NK-92 (cell line): Measurements from ENCODE around the gene ATP6AP2.
"Not testable (repeated sequence)": the region's sequence is repeated elsewhere in the genome, so short reads cannot be mapped to it uniquely, and the experiment has no call there.

Source experiments
- DNase-seq: peaks from one replicate; lab custom pipeline; 2025; ENCODE audit not compliant: unreplicated experiment; lab: John Stamatoyannopoulos, UW

ATP6AP2 gene, protein sequence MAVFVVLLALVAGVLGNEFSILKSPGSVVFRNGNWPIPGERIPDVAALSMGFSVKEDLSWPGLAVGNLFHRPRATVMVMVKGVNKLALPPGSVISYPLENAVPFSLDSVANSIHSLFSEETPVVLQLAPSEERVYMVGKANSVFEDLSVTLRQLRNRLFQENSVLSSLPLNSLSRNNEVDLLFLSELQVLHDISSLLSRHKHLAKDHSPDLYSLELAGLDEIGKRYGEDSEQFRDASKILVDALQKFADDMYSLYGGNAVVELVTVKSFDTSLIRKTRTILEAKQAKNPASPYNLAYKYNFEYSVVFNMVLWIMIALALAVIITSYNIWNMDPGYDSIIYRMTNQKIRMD

DNA sequence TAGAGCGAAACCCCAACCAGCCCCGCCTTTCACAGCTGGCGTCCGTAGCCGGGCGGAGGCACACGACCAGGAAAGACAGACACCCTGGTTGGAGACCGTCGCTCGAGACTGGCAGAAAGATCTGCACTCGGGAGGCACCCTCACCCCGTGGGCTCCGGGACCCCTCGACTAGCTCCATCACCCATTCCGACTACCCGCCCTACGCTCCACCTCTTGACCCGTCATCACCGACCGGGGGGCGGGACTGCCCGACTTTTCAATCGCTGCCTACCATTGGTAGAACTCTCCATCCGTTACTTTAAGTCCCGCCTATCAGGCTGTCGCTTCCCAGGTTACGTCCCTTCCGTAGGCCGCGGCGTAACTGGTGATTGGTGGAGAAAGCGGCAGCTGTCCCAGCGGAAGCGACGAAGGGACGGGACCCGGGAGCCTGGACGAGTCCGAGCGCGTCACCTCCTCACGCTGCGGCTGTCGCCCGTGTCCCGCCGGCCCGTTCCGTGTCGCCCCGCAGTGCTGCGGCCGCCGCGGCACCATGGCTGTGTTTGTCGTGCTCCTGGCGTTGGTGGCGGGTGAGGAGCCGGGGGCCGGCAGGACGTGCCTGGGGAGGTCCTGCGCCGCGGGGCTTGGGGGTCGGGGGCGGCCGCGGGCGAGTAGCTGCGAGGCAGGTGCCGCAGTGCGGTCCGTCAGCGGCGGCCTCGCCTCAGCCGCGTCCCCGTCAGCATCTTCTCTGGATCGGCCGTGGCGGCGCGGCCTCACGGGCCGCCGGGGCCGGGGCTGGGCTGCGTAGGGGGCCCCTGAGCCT lies at the start of gene ATP6AP2:
ATP6AP2 (plus strand) TSS at position 434 of the 799 bp plus-strand sequence; CDS start at position 530, 96 bp downstream.
- peak; percentile 59 for DNase-seq

DNA sequence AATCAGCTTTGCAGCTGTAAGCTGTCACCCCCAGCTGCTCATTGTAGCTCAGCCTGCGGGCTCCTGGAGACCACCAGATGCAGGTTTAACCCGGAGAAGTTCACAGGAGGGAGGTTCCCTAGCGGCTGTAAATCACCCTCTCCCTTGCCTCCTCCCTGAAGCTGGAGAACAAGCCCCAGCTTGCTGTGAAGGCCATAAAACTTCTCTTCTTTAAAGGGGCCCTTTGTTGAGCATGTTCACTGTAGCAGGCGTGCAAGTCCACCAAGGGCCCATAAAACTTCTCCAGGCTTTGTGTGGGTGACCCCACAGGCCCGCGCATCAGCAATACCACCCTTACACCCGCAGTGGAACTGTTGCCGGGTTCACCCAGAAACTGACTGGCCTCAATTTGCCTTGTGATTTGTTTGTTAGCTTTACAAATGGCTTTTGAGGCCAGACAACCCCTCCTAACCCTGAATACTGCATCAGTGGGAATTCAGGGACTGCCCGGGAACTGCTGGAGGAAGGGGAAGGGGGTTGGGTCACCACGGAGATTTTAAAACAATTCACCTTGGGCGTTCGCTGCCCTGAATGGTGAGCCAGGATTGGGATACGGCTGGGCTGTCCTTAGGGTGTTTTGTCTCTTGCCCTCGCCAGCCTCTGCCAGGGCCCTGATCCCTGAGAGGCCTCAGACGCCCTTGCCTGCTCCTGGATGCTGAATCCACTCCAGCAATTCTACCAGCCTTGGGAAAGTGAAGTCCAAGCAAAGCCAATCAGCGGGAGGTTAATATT lies 49.5 kb upstream of the ATP6AP2 start:
- DNase-seq = no peak

DNA sequence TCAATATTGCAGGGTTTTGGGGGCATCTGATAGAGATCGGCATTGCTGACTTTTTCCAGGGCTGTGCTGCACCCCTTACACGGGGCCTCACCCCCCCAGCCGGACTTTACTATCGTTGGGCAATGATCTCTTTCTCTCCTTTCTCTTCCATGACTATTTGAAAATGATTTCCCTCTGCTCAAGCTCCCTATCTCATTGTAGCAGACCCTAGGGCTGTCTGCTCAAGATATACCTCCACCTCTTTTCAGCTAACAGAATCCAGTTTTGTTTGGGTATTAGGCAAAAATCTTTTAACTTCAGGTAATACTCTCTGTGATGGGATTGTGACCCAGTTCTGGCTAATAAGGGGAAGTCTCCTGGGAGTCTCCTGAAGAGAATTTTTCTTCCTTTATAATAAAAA lies 43.5 kb upstream of the ATP6AP2 start:
- no peak for DNase-seq

DNA sequence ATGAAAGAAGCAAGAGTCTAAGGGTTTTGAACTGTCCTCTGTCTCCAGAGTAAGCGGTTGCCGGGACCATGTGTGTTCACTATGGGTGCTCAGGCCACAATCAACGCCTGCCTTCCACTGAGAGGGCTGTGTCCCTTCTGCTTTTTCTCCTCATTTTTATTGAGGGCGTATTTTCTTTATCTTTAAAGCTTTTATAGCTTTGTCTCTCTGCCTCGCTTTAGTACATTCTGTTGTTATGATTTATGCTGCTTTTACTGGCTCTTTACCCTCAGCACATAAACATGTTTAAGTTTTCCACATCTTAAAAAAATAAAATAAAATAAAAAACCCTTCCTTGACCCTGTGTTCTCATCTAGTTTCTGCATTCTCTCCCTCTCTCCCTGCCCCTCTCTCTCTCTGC lies 42.4 kb upstream of the ATP6AP2 start:
- DNase-seq = no peak

DNA sequence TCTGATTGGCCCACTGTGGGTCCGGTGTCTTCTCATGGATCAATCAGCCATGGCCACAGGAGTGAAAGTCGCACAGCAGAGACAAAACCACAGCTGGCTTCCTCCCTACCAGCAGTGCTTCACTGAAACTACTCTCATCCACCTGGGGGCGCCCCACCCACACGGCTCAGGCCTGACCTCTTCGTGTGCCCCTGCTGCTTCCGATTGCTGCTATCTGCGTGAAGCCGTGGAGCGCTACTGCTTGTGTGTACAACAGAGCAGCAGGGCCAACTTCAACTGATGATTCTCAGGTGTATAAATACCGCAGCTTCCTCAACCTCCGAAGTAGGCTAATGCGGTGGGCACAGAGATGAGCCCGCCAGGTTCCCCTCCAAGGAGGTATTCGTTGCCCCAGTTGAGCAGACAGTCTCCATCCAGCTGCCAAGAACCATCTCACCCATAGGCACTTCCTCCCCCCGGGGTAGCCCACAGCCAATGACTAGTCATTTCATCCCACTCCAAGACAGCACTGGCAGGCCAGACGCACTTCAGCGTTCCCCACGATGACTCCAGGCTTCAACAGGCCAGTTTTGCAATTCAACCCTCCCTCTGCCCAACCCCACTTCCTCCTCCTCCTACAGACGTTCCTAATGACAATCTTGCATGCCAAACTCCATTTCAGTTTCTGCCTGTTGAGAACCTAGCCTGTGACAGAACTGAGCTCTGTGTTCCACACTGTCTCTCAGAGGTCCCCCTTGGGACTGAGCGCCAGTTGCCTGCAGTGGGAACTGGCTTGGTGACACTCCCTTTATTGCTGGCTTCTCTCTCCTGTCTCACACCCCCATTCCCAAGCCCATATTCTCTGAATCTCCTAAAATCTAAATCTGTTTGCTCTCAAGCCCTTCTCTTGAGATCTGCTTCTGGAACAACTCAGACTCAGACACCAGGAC lies 41.3 kb upstream of the ATP6AP2 start:
- DNase-seq = no peak

DNA sequence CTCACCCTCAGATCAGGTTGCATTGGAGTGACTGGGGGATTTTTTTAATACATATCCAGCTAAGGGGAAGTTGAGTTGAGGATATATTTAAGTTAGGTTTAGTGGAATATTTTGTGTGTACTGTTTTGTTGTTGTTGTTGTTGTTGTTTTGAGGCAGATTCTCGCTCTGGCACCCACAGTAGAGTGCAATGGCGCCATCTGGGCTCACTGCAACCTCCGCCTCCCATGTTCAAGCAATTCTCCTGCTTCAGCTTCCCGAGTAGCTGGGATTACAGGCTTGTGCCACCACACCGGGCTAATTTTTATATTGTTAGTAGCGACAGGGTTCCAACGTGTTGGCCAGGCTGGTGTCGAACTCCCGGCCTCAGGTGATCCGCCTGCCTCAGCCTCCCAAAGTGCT lies 38.6 kb upstream of the ATP6AP2 start:
- DNase-seq = no peak

DNA sequence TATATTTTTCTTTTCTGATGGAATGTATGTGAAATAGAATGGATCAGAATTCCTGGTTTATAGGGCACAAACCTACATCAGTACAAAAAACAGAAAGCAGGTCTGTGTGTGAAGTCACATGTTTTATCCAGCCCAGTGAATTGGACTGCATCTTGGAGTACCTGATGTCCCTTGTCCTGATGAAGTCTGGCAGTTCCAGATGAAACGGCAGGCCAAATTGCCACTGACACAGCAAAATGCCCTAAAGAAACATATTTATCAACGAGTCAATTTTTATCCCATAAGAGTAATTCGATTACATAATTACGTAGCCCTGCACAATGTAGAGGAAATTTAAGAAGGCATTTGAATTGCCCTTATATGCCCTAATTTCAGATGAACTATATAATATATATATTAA lies 37.8 kb upstream of the ATP6AP2 start:
- no peak for DNase-seq

DNA sequence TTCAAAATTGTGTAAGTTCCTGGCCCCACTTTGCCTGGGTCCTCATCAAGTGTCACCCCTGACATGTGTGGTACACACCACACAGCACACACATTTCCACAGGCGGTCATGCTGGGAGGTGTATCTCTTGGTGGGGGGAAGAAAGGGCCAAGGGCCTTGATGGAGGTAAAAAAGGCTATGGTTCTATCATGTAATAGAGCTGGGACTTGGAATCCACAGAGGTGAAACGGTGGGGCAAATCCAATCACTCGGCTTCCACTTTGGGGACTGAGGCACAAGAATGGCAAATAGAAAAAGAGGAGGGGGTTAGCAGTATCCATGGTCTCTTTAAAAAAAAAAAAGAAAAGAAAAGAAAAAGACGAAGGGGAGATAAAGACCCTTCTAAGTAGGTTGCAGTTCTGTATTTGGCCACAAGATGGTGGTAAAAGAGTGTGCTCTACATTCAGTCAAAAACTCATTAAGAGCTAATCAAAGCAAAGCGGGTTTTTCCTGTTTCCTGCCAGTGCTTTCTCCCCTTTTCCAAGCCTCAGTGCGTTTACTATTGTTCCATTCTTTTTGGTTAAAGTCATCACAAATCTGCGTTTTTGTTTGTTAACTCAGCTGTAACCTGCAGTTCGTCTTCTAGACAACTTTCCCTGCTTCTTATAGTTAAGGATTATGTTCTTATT lies 37.0 kb upstream of the ATP6AP2 start:
- DNase-seq = no peak

DNA sequence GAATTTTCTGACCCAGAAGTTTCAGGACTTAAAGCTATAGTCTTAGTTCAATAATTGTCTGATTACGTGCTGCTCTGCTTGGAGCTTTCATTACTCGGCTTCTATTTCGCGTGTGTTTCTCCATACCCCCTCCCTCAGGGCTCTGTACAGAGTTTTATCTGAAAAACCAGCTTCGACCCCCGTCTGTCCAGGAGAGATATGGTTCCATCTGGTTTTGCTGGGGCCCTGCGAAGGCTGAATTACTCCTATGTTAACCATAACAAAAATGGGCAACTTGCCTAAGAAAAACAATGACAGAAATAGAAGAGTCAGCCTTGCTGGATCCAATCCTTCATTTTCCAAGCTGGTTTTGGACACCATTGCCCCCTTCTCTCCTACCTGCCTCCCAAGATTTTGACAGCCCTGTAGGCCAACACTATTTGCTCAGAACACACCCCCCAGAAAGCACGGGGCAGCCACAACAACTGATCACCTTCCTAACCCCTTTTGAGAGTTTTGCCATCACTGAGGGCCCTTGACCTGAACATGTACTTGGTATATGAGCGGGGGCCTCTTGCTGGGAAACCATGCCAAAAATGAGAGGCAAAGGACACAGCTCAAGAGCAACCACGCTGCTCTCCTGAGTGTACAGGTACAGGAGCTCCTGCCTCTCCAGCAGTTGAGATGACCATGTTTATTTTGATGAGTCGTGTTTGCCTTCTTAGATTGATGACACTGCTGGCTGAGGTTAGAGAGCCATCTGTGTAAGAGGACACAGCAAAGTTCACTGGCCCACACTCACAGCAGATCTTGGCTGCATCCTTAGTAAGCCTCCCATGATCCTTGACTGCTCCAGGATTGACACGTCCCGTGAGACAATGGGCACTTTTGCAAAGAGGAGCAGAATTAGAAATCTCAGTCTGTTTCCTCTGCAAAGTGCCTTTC lies 36.2 kb upstream of the ATP6AP2 start:
- DNase-seq = no peak

DNA sequence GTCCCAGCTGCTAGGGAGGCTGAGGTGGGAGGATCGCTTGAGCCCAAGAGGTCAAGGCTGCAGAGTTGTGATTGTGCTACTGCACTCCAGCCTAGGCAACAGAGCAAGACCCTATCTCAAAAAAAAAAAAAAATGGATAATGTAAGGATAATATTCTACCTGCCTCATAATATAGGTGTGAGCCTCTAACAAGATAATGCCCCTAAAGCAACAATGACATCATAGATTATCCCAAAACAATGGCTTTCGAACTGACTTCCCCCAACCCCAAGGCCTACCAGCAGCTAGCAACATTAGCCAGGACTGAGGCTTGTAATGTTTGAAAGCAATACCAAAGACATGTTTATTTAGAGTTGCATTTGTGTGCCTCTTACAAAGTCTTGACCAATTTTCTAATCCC lies 33.9 kb upstream of the ATP6AP2 start:
- DNase-seq = no peak

DNA sequence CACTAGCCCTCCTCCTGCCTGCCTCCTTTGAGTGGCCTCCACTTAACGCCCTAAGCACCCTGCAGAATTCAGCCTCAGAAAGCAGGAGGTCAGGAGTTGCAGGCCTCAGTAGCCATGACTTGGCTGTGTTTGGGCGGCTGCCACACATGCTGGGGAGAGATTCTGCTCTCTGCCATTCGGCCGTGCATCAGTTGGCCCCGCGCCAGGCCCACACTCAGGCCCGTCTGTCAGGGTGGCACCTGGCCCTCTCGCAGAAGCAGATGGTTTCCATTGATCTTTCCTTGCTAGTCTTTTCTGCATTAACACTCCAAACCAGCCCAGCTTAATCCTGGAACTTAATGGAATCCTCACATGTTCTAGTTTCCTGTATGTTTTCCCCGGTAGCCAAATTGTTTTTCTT lies 30.7 kb upstream of the ATP6AP2 start:
- no peak for DNase-seq

DNA sequence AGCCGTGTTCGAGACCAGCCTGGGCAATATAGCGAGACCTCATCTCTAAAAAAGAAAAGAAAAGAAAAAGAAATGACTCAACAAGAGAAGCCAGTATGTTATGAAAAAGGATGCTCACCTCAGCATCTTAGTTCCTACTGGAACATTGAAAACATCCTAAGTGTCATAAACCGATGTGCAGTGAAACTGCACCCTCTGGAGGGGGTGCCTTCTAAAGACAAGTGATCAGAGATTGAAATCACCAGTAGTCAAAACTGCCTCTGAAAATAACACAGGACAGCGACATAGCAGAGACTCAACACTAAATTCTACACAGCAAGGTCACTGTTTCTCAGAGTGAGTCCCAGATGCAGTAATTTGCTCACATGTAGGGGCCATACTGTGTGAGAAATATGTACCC lies 28.0 kb upstream of the ATP6AP2 start:
- DNase-seq = no peak

DNA sequence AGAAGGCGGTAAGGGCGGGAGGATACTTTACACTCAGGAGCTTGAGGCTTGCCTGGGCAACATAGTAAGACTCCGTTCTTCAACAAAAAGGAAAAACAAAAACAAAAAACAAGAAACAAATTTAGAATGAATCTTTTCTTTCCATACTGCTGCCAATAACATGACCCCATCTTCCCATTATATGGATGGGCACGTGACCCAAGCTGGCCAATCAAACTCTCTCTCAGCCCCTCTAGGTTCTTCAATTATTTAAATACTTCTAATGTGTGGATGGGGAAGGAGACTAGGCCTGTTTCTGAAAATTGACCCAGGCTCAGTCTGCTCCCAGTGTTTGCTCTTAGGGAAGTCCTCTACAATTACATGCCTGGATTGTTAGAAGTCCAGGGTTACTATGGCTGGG lies 22.2 kb upstream of the ATP6AP2 start:
- no peak for DNase-seq

DNA sequence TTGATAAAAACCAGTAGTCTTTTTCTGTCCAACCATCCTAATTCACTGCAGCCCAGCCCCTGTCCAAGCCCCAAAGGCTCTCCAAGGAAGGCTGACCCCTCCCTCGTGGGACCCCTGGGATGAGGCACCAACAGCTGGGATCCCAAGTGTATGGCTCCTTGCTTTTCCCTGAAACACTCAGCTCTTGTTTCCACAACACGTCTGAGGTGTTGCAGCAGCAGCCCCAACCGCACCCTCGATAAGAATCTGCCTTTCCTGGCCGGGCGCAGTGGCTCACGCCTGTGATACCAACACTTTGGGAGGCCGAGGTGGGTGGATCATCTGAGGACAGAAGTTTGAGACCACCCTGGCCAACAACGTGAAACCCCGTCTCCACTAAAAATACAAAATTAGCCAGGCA lies 17.0 kb upstream of the ATP6AP2 start:
- DNase-seq = no peak

DNA sequence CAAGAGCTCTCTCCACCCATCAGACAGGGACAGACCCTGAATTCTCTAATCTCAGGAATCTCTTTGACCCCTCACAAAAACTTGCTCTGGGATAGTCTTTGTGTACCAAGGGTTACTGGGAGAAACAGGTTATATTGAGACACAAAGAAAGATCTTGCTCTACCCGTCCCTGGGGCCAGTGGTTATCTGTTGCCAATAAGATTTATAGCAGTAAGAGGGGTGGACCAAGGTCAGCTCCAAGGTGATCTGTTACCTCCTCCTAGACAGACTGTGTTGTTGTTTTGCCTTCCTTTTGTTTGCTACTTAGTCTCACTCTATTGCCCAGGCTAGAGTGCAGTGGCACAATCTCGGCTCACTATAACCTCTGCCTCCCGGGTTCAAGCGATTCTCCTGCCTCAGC lies 16.3 kb upstream of the ATP6AP2 start:
- DNase-seq = no peak

DNA sequence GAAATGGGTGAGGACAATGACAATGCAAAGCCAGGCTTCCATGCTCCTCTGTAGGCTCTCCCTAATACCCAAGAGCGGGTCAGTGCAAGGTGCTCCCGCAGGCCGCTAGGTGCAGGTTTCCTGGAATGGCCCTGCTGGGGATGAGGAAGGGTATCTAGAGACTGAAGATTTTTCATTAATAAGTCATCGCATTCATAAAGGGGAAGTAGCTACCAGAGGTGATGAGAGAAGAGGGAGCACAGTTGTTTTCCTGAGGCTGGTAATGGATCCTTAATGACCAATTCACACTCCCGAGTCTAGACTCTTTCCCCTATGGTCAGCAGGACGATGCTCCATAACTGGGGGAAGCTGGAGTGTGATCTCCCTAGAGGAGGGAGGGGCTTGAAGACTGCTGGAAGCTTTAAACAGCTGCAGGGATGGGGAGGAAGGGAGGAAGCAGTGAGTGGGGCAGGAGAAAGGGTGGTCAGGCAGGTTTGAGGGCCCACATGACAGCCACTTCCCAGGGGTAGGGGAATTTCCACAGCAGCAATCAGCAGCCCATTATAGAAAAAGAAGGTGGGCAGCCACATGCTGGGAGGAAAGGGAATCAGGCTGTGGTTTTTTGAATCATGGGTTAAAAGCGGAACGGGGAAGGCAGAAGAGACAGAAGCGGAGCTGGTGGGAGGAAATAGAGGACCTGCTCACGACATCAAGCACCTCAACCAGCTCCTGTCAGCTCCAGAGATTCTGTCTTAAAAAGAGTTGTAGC lies 10.2 kb upstream of the ATP6AP2 start:
- DNase-seq = no peak

DNA sequence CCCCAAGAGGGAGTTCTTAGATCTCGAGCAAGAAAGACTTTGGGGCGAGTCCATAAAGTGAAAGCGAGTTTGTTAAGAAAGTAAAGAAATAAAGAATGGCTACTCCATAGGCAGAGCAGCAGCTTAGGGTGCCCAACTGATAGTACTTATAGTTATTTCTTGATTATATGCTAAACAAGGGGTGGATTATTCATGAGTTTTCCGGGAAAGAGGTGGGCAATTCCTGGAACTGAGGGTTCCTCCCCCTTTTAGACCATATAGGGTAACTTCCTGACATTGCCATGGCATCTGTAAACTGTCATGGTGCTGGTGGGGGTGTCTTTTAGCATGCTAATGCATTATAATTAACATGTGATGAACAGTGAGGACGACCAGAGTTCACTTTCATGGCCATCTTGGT lies 9.6 kb upstream of the ATP6AP2 start:
- not testable (repeated sequence) for DNase-seq

DNA sequence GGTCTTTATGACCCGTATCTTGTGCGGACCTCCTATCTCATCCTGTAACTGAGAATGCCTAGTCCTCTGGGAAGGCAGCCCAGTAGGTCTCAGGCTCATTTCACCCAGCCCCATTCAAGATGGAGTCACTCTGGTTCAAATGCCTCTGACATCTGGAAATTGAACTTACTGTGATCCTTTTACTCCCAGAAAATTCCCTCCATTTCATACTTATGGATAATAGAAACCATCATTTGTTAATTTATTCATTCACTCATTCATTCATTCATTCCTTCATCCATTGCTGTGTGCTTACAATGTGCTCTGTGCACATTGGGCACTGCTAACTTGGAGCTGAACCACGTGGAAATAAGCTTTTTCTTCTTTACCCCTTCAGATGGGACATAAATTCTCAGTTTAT lies 9.2 kb upstream of the ATP6AP2 start:
- no peak for DNase-seq
